Large intestine (tissue), 3 donors: ENCODE measurements around the gene MGAT3. TPM values are rescaled to one million over a fixed set of nuclear protein-coding genes. Genes with fewer than 3 reads are reported as not detected.

Source experiments
- DNase-seq, 2 donors: peaks; one replicate each; pipeline versions ENCODE4 v3.0.0 to v3.0.0-alpha.2; 2013
- H3K27ac ChIP-seq: one replicate; pipeline ENCODE4 v1.5.1; 2013; ENCODE audit warnings: low read length
- H3K27me3 ChIP-seq: 2 replicates; pipeline ENCODE4 v1.6.1; 2013; ENCODE audit warnings: low read length; ENCODE audit not compliant: control insufficient read depth, insufficient read depth
- H3K36me3 ChIP-seq: 2 replicates; pipeline ENCODE4 v1.6.1; 2013; ENCODE audit warnings: low read length; ENCODE audit not compliant: control insufficient read depth, insufficient read depth
- H3K4me1 ChIP-seq: one replicate; pipeline ENCODE4 v1.6.1; 2013; ENCODE audit warnings: low read length; ENCODE audit not compliant: control insufficient read depth, insufficient read depth
- H3K4me3 ChIP-seq: one replicate; pipeline ENCODE4 v1.5.1; 2013; ENCODE audit warnings: low read length
- H3K9me3 ChIP-seq: one replicate; pipeline ENCODE4 v1.6.1; 2013; ENCODE audit warnings: mild to moderate bottlenecking, low read depth, low read length, moderate library complexity; ENCODE audit not compliant: control insufficient read depth
- WGBS: methylation state at CpG from one replicate; pipeline ENCODE4 v1.1.5; 2013; ENCODE audit warnings: low lambda C conversion rate; ENCODE audit not compliant: insufficient coverage; 5-methylcytosine and 5-hydroxymethylcytosine counted together
- polyA plus RNA-seq: library from polyadenylated mRNA; unstranded; fragments of 120-200 nt; gene quantifications from one replicate; pipeline ENCODE4 v1.2.1, GENCODE V29; 2013

MGAT3 gene
- polyA plus RNA-seq, 1 donor: 24.1 TPM

- Histone ChIP-seq H3K27ac (no peak overlapping the region), H3K27me3 (no peaks in the 10 kb centered on the region), H3K36me3 (peaks cover 37% of the 10 kb centered on the region), H3K4me1 (peaks cover 18% of the 10 kb centered on the region), H3K4me3 (no peak overlapping the region), H3K9me3 (peaks cover 5% of the 10 kb centered on the region)
- no peak for DNase-seq
- no CpG with 5 or more reads among the region's 9 CpGs for WGBS
Measured at GRCh38 chr22:39490966-39491680, 34.3 kb downstream of the MGAT3 start.

GRCh38 chr22:39491696-39492095, 34.9 kb downstream of the MGAT3 start:
- peaks cover 37% of the 10 kb centered on the region for H3K36me3 ChIP-seq
- no peak for DNase-seq
- peaks cover 20% of the 10 kb centered on the region for H3K4me1 ChIP-seq
- H3K9me3 ChIP-seq: peaks cover 5% of the 10 kb centered on the region
- H3K27me3 ChIP-seq: no peaks in the 10 kb centered on the region
- H3K27ac ChIP-seq: no peak overlapping the region
- WGBS: 100% methylated on average over 1 of the region's 6 CpGs
- H3K4me3 ChIP-seq: no peak overlapping the region

GRCh38 chr22:39492186-39492585, 35.4 kb downstream of the MGAT3 start:
- Histone ChIP-seq H3K9me3 (peaks cover 5% of the 10 kb centered on the region), H3K36me3 (peaks cover 37% of the 10 kb centered on the region), H3K27ac (no peak overlapping the region), H3K4me1 (peaks cover 20% of the 10 kb centered on the region), H3K27me3 (no peaks in the 10 kb centered on the region), H3K4me3 (no peak overlapping the region)
- no peak for DNase-seq
- no CpG with 5 or more reads among the region's 3 CpGs for WGBS

- Histone ChIP-seq H3K9me3 (no peaks in the 10 kb centered on the region), H3K27ac (no peak overlapping the region), H3K27me3 (no peaks in the 10 kb centered on the region), H3K4me3 (no peak overlapping the region), H3K36me3 (peaks cover 24% of the 10 kb centered on the region), H3K4me1 (peaks cover 19% of the 10 kb centered on the region)
- no CpG with 5 or more reads among the region's 4 CpGs for WGBS
- DNase-seq: no peak
Measured at GRCh38 chr22:39493759-39494158, 36.9 kb downstream of the MGAT3 start.

GRCh38 chr22:39494471-39495120, 37.8 kb downstream of the MGAT3 start:
- Histone ChIP-seq H3K36me3 (peaks cover 15% of the 10 kb centered on the region), H3K4me1 (peaks cover 11% of the 10 kb centered on the region), H3K27me3 (no peaks in the 10 kb centered on the region), H3K4me3 (no peak overlapping the region), H3K9me3 (no peaks in the 10 kb centered on the region), H3K27ac (no peak overlapping the region)
- DNase-seq: no peak
- WGBS: no CpG with 5 or more reads among the region's 10 CpGs

- no peaks in the 10 kb centered on the region for H3K9me3 ChIP-seq
- peaks cover 6% of the 10 kb centered on the region for H3K4me1 ChIP-seq
- peaks cover 5% of the 10 kb centered on the region for H3K36me3 ChIP-seq
- no peak overlapping the region for H3K4me3 ChIP-seq
- peak; percentile 66 to 78 for DNase-seq
- no peaks in the 10 kb centered on the region for H3K27me3 ChIP-seq
- WGBS: no CpG with 5 or more reads among the region's 13 CpGs
- H3K27ac ChIP-seq: no peak overlapping the region
Measured at GRCh38 chr22:39496131-39496838, 39.5 kb downstream of the MGAT3 start.

- peaks cover 12% of the 10 kb centered on the region for H3K4me1 ChIP-seq
- 100% methylated on average over 2 of the region's 8 CpGs for WGBS
- H3K9me3 ChIP-seq: no peaks in the 10 kb centered on the region
- H3K27ac ChIP-seq: no peak overlapping the region
- no peak for DNase-seq
- no peak overlapping the region for H3K4me3 ChIP-seq
- no peaks in the 10 kb centered on the region for H3K27me3 ChIP-seq
- H3K36me3 ChIP-seq: no peaks in the 10 kb centered on the region
Measured at GRCh38 chr22:39497429-39497828, 40.6 kb downstream of the MGAT3 start.

GRCh38 chr22:39498368-39498767, 41.6 kb downstream of the MGAT3 start:
- H3K36me3 ChIP-seq: no peaks in the 10 kb centered on the region
- no CpG with 5 or more reads among the region's 2 CpGs for WGBS

GRCh38 chr22:39498802-39499201, 42.0 kb downstream of the MGAT3 start:
- WGBS: no CpG with 5 or more reads among the region's 3 CpGs

More at GRCh38 chr22:39498368-39498767, 41.6 kb downstream of the MGAT3 start:
- H3K4me1 ChIP-seq: peaks cover 14% of the 10 kb centered on the region
- H3K27ac ChIP-seq: no peak overlapping the region
- no peak overlapping the region for H3K4me3 ChIP-seq
- no peaks in the 10 kb centered on the region for H3K27me3 ChIP-seq
- DNase-seq: no peak
- no peaks in the 10 kb centered on the region for H3K9me3 ChIP-seq

GRCh38 chr22:39500101-39500500, 43.3 kb downstream of the MGAT3 start:
- H3K27me3 ChIP-seq: no peaks in the 10 kb centered on the region
- WGBS: no CpG with 5 or more reads among the region's 6 CpGs
- H3K9me3 ChIP-seq: no peaks in the 10 kb centered on the region
- H3K4me1 ChIP-seq: peaks cover 23% of the 10 kb centered on the region
- H3K27ac ChIP-seq: no peak overlapping the region
- H3K36me3 ChIP-seq: peaks cover 16% of the 10 kb centered on the region
- H3K4me3 ChIP-seq: no peak overlapping the region
- no peak for DNase-seq

More at GRCh38 chr22:39498802-39499201, 42.0 kb downstream of the MGAT3 start:
- DNase-seq: no peak
- no peak overlapping the region for H3K4me3 ChIP-seq
- peaks cover 18% of the 10 kb centered on the region for H3K4me1 ChIP-seq
- H3K36me3 ChIP-seq: peaks cover 3% of the 10 kb centered on the region
- H3K27ac ChIP-seq: no peak overlapping the region
- H3K27me3 ChIP-seq: no peaks in the 10 kb centered on the region
- no peaks in the 10 kb centered on the region for H3K9me3 ChIP-seq
